Measurements from ENCODE around the gene HES1. TPM values are rescaled to one million over a fixed set of nuclear protein-coding genes. Genes with fewer than 3 reads are reported as not detected.

HES1 gene
- total and polyA plus RNA-seq, 4 donors = 28.7 to 58.9 (median 43.8) TPM

GRCh38 chr3:194132465-194133286, 3.3 kb upstream of the HES1 start:
- DNase-seq (ENCODE audit: low read depth in 4 of 6, low spot score in 6 of 6) = peak in 1 of 6 donors; percentile 11

GRCh38 chr3:194133661-194134230, 2.2 kb upstream of the HES1 start:
- peaks cover 35% of the 10 kb centered on the region for H3K27me3 ChIP-seq (ENCODE audit: control insufficient read depth, insufficient read depth, low read length)
- 5% methylated on average over 39 of the region's 41 CpGs for WGBS (ENCODE audit: insufficient coverage)
- H3K4me1 ChIP-seq (ENCODE audit: control insufficient read depth, insufficient read depth, low read length) = peaks cover 55% of the 10 kb centered on the region
- H3K9me3 ChIP-seq (ENCODE audit: control insufficient read depth, insufficient read depth, low read length) = no peaks in the 10 kb centered on the region
- peaks cover 9% of the 10 kb centered on the region for H3K36me3 ChIP-seq (ENCODE audit: control insufficient read depth, insufficient read depth, low read length)
- DNase-seq (ENCODE audit: low read depth in 4 of 6, low spot score in 6 of 6) = peak in 3 of 6 donors; percentile 19 to 68 (median 49)
- peak overlapping the region; percentile 76 for H3K27ac ChIP-seq (ENCODE audit: low read depth, low read length)
- peak overlapping the region; percentile 24 for H3K4me3 ChIP-seq (ENCODE audit: low read depth, low read length)

More at GRCh38 chr3:194132465-194133286, 3.3 kb upstream of the HES1 start:
- 85% methylated on average over 4 of the region's 5 CpGs for WGBS (ENCODE audit: insufficient coverage)
- H3K36me3 ChIP-seq (ENCODE audit: control insufficient read depth, insufficient read depth, low read length) = peaks cover 6% of the 10 kb centered on the region
- no peak overlapping the region for H3K4me3 ChIP-seq (ENCODE audit: low read depth, low read length)
- H3K4me1 ChIP-seq (ENCODE audit: control insufficient read depth, insufficient read depth, low read length) = peaks cover 50% of the 10 kb centered on the region
- H3K9me3 ChIP-seq (ENCODE audit: control insufficient read depth, insufficient read depth, low read length) = no peaks in the 10 kb centered on the region
- H3K27ac ChIP-seq (ENCODE audit: low read depth, low read length) = no peak overlapping the region
- peaks cover 29% of the 10 kb centered on the region for H3K27me3 ChIP-seq (ENCODE audit: control insufficient read depth, insufficient read depth, low read length)

GRCh38 chr3:194134231-194134756, 1.7 kb upstream of the HES1 start:
- H3K27me3 ChIP-seq (ENCODE audit: control insufficient read depth, insufficient read depth, low read length) = peaks cover 41% of the 10 kb centered on the region
- H3K9me3 ChIP-seq (ENCODE audit: control insufficient read depth, insufficient read depth, low read length) = no peaks in the 10 kb centered on the region
- 0% methylated on average over 54 of the region's 71 CpGs for WGBS (ENCODE audit: insufficient coverage)
- H3K4me3 ChIP-seq (ENCODE audit: low read depth, low read length) = peak overlapping the region; percentile 87
- DNase-seq (ENCODE audit: low read depth in 4 of 6, low spot score in 6 of 6) = peak in 1 of 6 donors; percentile 29
- peaks cover 58% of the 10 kb centered on the region for H3K4me1 ChIP-seq (ENCODE audit: control insufficient read depth, insufficient read depth, low read length)
- H3K27ac ChIP-seq (ENCODE audit: low read depth, low read length) = peak overlapping the region; percentile 86
- peaks cover 9% of the 10 kb centered on the region for H3K36me3 ChIP-seq (ENCODE audit: control insufficient read depth, insufficient read depth, low read length)

- 0% methylated on average over 56 of the region's 68 CpGs for WGBS (ENCODE audit: insufficient coverage)
- Histone ChIP-seq H3K27me3 (ENCODE audit: control insufficient read depth, insufficient read depth, low read length) (peaks cover 47% of the 10 kb centered on the region), H3K9me3 (ENCODE audit: control insufficient read depth, insufficient read depth, low read length) (no peaks in the 10 kb centered on the region), H3K4me1 (ENCODE audit: control insufficient read depth, insufficient read depth, low read length) (peaks cover 57% of the 10 kb centered on the region), H3K36me3 (ENCODE audit: control insufficient read depth, insufficient read depth, low read length) (peaks cover 9% of the 10 kb centered on the region), H3K27ac (ENCODE audit: low read depth, low read length) (peak overlapping the region; percentile 86), H3K4me3 (ENCODE audit: low read depth, low read length) (peak overlapping the region; percentile 87)
- peak in 3 of 6 donors; percentile 84 to 96 (median 94) for DNase-seq (ENCODE audit: low read depth in 4 of 6, low spot score in 6 of 6)
Measured at GRCh38 chr3:194134757-194135515, 1.0 kb upstream of the HES1 start.

- Histone ChIP-seq H3K9me3 (ENCODE audit: control insufficient read depth, insufficient read depth, low read length) (no peaks in the 10 kb centered on the region), H3K27me3 (ENCODE audit: control insufficient read depth, insufficient read depth, low read length) (peaks cover 50% of the 10 kb centered on the region), H3K27ac (ENCODE audit: low read depth, low read length) (peak overlapping the region; percentile 86), H3K36me3 (ENCODE audit: control insufficient read depth, insufficient read depth, low read length) (peaks cover 9% of the 10 kb centered on the region), H3K4me1 (ENCODE audit: control insufficient read depth, insufficient read depth, low read length) (peaks cover 52% of the 10 kb centered on the region), H3K4me3 (ENCODE audit: low read depth, low read length) (peak overlapping the region; percentile 87)
- no CpG with 5 or more reads among the region's 4 CpGs for WGBS (ENCODE audit: insufficient coverage)
- no peak for DNase-seq (ENCODE audit: low read depth in 4 of 6, low spot score in 6 of 6)
Measured at GRCh38 chr3:194135516-194135805, 487 bp upstream of the HES1 start.

- Histone ChIP-seq H3K4me1 (ENCODE audit: control insufficient read depth, insufficient read depth, low read length) (peaks cover 51% of the 10 kb centered on the region), H3K27ac (ENCODE audit: low read depth, low read length) (peak overlapping the region; percentile 93), H3K4me3 (ENCODE audit: low read depth, low read length) (peak overlapping the region; percentile 87), H3K9me3 (ENCODE audit: control insufficient read depth, insufficient read depth, low read length) (no peaks in the 10 kb centered on the region), H3K27me3 (ENCODE audit: control insufficient read depth, insufficient read depth, low read length) (peaks cover 54% of the 10 kb centered on the region), H3K36me3 (ENCODE audit: control insufficient read depth, insufficient read depth, low read length) (peaks cover 9% of the 10 kb centered on the region)
- 0% methylated on average over 14 of the region's 17 CpGs for WGBS (ENCODE audit: insufficient coverage)
- no peak for DNase-seq (ENCODE audit: low read depth in 4 of 6, low spot score in 6 of 6)
Measured at GRCh38 chr3:194136519-194137007, 615 bp downstream of the HES1 start.

GRCh38 chr3:194137008-194137505, 1.1 kb downstream of the HES1 start:
- peak overlapping the region; percentile 87 for H3K4me3 ChIP-seq (ENCODE audit: low read depth, low read length)
- WGBS (ENCODE audit: insufficient coverage) = 0% methylated on average over 32 of the region's 34 CpGs
- peaks cover 9% of the 10 kb centered on the region for H3K36me3 ChIP-seq (ENCODE audit: control insufficient read depth, insufficient read depth, low read length)
- peaks cover 54% of the 10 kb centered on the region for H3K4me1 ChIP-seq (ENCODE audit: control insufficient read depth, insufficient read depth, low read length)
- peak in 3 of 6 donors; percentile 47 to 78 (median 71) for DNase-seq (ENCODE audit: low read depth in 4 of 6, low spot score in 6 of 6)
- peaks cover 52% of the 10 kb centered on the region for H3K27me3 ChIP-seq (ENCODE audit: control insufficient read depth, insufficient read depth, low read length)
- H3K27ac ChIP-seq (ENCODE audit: low read depth, low read length) = peak overlapping the region; percentile 93
- H3K9me3 ChIP-seq (ENCODE audit: control insufficient read depth, insufficient read depth, low read length) = no peaks in the 10 kb centered on the region

GRCh38 chr3:194137506-194138474, 1.8 kb downstream of the HES1 start:
- peaks cover 9% of the 10 kb centered on the region for H3K36me3 ChIP-seq (ENCODE audit: control insufficient read depth, insufficient read depth, low read length)
- H3K9me3 ChIP-seq (ENCODE audit: control insufficient read depth, insufficient read depth, low read length) = no peaks in the 10 kb centered on the region
- peak in 3 of 6 donors; percentile 28 to 68 (median 52) for DNase-seq (ENCODE audit: low read depth in 4 of 6, low spot score in 6 of 6)
- peak overlapping the region; percentile 87 for H3K4me3 ChIP-seq (ENCODE audit: low read depth, low read length)
- peaks cover 59% of the 10 kb centered on the region for H3K4me1 ChIP-seq (ENCODE audit: control insufficient read depth, insufficient read depth, low read length)
- under 1% methylated on average over 62 of the region's 69 CpGs for WGBS (ENCODE audit: insufficient coverage)
- H3K27ac ChIP-seq (ENCODE audit: low read depth, low read length) = peak overlapping the region; percentile 93
- H3K27me3 ChIP-seq (ENCODE audit: control insufficient read depth, insufficient read depth, low read length) = peaks cover 49% of the 10 kb centered on the region

Data from spinal cord (tissue), 10 donors.